SK-N-MC (cell line): ENCODE measurements around the gene DIPK1B.

Source experiments
- DNase-seq: peaks from one replicate; pipeline ENCODE4 v3.0.0-alpha.2; 2011; ENCODE audit warnings: low read depth, low spot score
- H3K27ac ChIP-seq: fragments of 200-600 bp; sonication (generic); 2 replicates; pipeline ENCODE4 v1.5.1; 2016; ENCODE audit warnings: mixed run types
- H3K36me3 ChIP-seq: fragments of 200-600 bp; sonication (generic); 2 replicates; pipeline ENCODE4 v1.6.1; 2017; ENCODE audit warnings: antibody characterized with exemption, low read length, mixed read lengths; ENCODE audit not compliant: insufficient read depth
- H3K4me3 ChIP-seq: fragments of 200-600 bp; sonication (generic); 2 replicates; pipeline ENCODE4 v1.5.1; 2016
- H3K9ac ChIP-seq: fragments of 200-600 bp; sonication (generic); 2 replicates; pipeline ENCODE4 v1.8.0; 2017; ENCODE audit warnings: mixed run types, mixed read lengths; ENCODE audit not compliant: insufficient read length
- H3K9me3 ChIP-seq: fragments of 200-600 bp; sonication (generic); 2 replicates; pipeline ENCODE4 v1.6.1; 2017; ENCODE audit warnings: low read depth, mild to moderate bottlenecking, antibody characterized with exemption, low read length, moderate library complexity, mixed read lengths
- EZH2 ChIP-seq: fragments of 200-600 bp; sonication (generic); IDR thresholded peaks from one replicate; pipeline ENCODE4 v1.6.1; 2017; ENCODE audit warnings: antibody characterized with exemption
- FOXP2 ChIP-seq: optimal IDR thresholded peaks from 2 replicates; pipeline ENCODE3; 2011; ENCODE audit warnings: mild to moderate bottlenecking, moderate library complexity; ENCODE audit not compliant: insufficient read depth; ENCODE audit errors: extremely low read length, control extremely low read depth
- POLR2AphosphoS5 ChIP-seq: IDR thresholded peaks from 2 replicates; pipeline ENCODE4 v1.6.1; 2012; ENCODE audit warnings: mild to moderate bottlenecking, low read depth, low read length, borderline replicate concordance

Gene DIPK1B

GRCh38 chr9:136739509-136739908, 27.1 kb downstream of the DIPK1B start:
- H3K9ac ChIP-seq, result no peak overlapping the region
- H3K36me3 ChIP-seq, result no peaks in the 10 kb centered on the region
- no peak overlapping the region for H3K27ac ChIP-seq
- no peaks in the 10 kb centered on the region for H3K9me3 ChIP-seq
- no peak overlapping the region for H3K4me3 ChIP-seq
- DNase-seq, result no peak
- TF ChIP-seq EZH2, result no peak
- TF ChIP-seq POLR2AphosphoS5, result no peak
- TF ChIP-seq FOXP2, result no peak

GRCh38 chr9:136740069-136740468, 27.7 kb downstream of the DIPK1B start:
- no peak overlapping the region for H3K27ac ChIP-seq
- no peaks in the 10 kb centered on the region for H3K9me3 ChIP-seq
- TF ChIP-seq POLR2AphosphoS5 (no peak), EZH2 (no peak), FOXP2 (no peak)
- no peaks in the 10 kb centered on the region for H3K36me3 ChIP-seq
- no peak overlapping the region for H3K4me3 ChIP-seq
- DNase-seq, result no peak
- H3K9ac ChIP-seq, result no peak overlapping the region

GRCh38 chr9:136740491-136740890, 28.1 kb downstream of the DIPK1B start:
- no peak for DNase-seq
- TF ChIP-seq FOXP2, result no peak
- no peak for TF ChIP-seq EZH2
- TF ChIP-seq POLR2AphosphoS5, result no peak
- Histone ChIP-seq H3K9ac (no peak overlapping the region), H3K36me3 (no peaks in the 10 kb centered on the region), H3K27ac (no peak overlapping the region), H3K9me3 (no peaks in the 10 kb centered on the region), H3K4me3 (no peak overlapping the region)

- DNase-seq, result no peak
- no peak; the same call in 1 of the 2 replicates for TF ChIP-seq POLR2AphosphoS5
- Histone ChIP-seq H3K9me3 (no peaks in the 10 kb centered on the region), H3K9ac (peak overlapping the region; percentile 45), H3K27ac (no peak overlapping the region), H3K36me3 (no peaks in the 10 kb centered on the region), H3K4me3 (peak overlapping the region; percentile 62)
Observed at GRCh38 chr9:136740971-136741882, 28.9 kb downstream of the DIPK1B start.

- Histone ChIP-seq H3K36me3 (no peaks in the 10 kb centered on the region), H3K9me3 (no peaks in the 10 kb centered on the region), H3K4me3 (peak overlapping the region; percentile 62), H3K27ac (no peak overlapping the region), H3K9ac (no peak overlapping the region)
- DNase-seq, result no peak
- TF ChIP-seq EZH2 (no peak), FOXP2 (no peak), POLR2AphosphoS5 (no peak)
Observed at GRCh38 chr9:136741883-136742571, 29.7 kb downstream of the DIPK1B start.

GRCh38 chr9:136742591-136743391, 30.4 kb downstream of the DIPK1B start, which contains the start of gene LCN10:
Gene LCN10 (minus strand): TSS chr9:136742940. CDS start chr9:136742903, 37 bp downstream.
- Histone ChIP-seq H3K27ac (no peak within 1 kb of the TSS), H3K4me3 (peak within 1 kb of the TSS; percentile 62), H3K36me3 (no peaks in the 10 kb centered on the region), H3K9me3 (no peaks in the 10 kb centered on the region), H3K9ac (no peak within 1 kb of the TSS)
- DNase-seq, result no peak
- TF ChIP-seq POLR2AphosphoS5 (no peak), FOXP2 (no peak), EZH2 (no peak)

GRCh38 chr9:136743639-136744211, 31.4 kb downstream of the DIPK1B start:
- no peak for DNase-seq
- H3K9ac ChIP-seq, result no peak overlapping the region
- TF ChIP-seq POLR2AphosphoS5, result no peak
- TF ChIP-seq FOXP2, result no peak
- TF ChIP-seq EZH2, result no peak
- no peak overlapping the region for H3K4me3 ChIP-seq
- H3K36me3 ChIP-seq, result no peaks in the 10 kb centered on the region
- H3K9me3 ChIP-seq, result no peaks in the 10 kb centered on the region
- H3K27ac ChIP-seq, result no peak overlapping the region
